Transverse colon (tissue), 3 donors: ENCODE data around the gene ZSCAN30.

Experiments
- EP300 ChIP-seq: sonication (generic); formaldehyde crosslinking; IDR thresholded peaks from one replicate; pipeline ENCODE4 v1.6.1; 2017; ENCODE audit warnings: antibody characterized with exemption, low read depth
- TF ChIP-seq, protein P1 (sequence below), 5 experiments: fragments of 200-600 bp in 3 of 5; fragments of 450-650 bp in 2 of 5; sonication (generic) in 3 of 5; IDR thresholded peaks; 1 replicate in 2 of 5; 2 replicates in 3 of 5; pipeline ENCODE4 v1.5.1; 2016 to 2017; ENCODE audit warnings: antibody characterized with exemption in 5 of 5, inconsistent platforms in 3 of 5, mild to moderate bottlenecking in 2 of 5, moderate library complexity in 1 of 5

DNA sequence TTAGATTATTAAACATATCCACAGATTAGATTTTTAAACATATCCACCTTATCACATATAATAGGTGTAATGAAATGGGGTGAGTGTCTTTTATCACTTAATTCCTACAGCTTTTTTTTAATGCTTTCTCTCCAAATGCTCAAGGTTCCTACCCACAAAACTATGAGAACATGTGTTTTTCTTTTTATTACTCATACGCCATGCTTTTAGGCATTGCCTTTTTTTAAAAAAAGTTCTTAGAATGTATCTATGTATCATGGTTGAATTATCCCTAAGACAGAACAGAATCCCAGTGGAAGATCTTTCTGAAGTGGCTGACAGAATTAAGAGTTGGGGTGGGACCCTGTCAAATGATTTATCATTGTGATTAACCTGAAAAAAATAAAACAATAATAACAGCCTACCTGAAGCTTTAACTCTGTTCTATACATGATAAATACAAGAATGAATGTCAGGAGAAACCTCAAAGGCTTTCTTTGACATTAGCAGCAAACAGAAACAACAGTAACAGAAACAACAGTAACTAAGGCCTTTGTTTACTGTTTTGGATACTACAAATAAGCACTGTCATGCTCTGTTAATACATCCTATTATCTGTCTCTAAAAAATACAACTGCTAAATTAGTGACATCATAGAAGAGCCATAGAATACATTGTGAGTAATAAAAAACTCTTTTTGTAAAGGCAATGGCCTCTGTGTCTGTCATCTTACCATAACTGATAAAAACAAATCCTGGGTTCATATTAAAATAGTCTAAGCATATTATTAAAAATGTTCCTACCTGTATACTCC, 53.3 kb downstream of the ZSCAN30 start:
- TF ChIP-seq, protein P1, sequence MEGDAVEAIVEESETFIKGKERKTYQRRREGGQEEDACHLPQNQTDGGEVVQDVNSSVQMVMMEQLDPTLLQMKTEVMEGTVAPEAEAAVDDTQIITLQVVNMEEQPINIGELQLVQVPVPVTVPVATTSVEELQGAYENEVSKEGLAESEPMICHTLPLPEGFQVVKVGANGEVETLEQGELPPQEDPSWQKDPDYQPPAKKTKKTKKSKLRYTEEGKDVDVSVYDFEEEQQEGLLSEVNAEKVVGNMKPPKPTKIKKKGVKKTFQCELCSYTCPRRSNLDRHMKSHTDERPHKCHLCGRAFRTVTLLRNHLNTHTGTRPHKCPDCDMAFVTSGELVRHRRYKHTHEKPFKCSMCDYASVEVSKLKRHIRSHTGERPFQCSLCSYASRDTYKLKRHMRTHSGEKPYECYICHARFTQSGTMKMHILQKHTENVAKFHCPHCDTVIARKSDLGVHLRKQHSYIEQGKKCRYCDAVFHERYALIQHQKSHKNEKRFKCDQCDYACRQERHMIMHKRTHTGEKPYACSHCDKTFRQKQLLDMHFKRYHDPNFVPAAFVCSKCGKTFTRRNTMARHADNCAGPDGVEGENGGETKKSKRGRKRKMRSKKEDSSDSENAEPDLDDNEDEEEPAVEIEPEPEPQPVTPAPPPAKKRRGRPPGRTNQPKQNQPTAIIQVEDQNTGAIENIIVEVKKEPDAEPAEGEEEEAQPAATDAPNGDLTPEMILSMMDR (IDR thresholded peaks at IDR 0.05): no peak
- no peak for TF ChIP-seq EP300
